DMS153 treated with DMSO at 0.1 percent for 48 hours (cell line): ENCODE data around the gene DLEC1.
"Not testable (repeated sequence)": the region's sequence is repeated elsewhere in the genome, so short reads cannot be mapped to it uniquely, and the experiment has no call there.

Source experiments
- DNase-seq: peaks from one replicate; lab custom pipeline; 2025; ENCODE audit not compliant: unreplicated experiment; lab: John Stamatoyannopoulos, UW

Gene DLEC1

GRCh38 chr3:38119821-38120692, 81.0 kb downstream of the DLEC1 start:
- DNase-seq, result no peak

GRCh38 chr3:38120693-38121450, 81.9 kb downstream of the DLEC1 start:
- no peak for DNase-seq

- no peak for DNase-seq
Observed at GRCh38 chr3:38121451-38121831, 82.4 kb downstream of the DLEC1 start.

- DNase-seq, result no peak
Observed at GRCh38 chr3:38121832-38122461, 82.9 kb downstream of the DLEC1 start.

- no peak for DNase-seq
Observed at GRCh38 chr3:38122712-38123290, 83.8 kb downstream of the DLEC1 start.

- no peak for DNase-seq
Observed at GRCh38 chr3:38124324-38125122, 85.5 kb downstream of the DLEC1 start.

- no peak for DNase-seq
Observed at GRCh38 chr3:38125305-38126120, 86.5 kb downstream of the DLEC1 start.

GRCh38 chr3:38126121-38126892, 87.3 kb downstream of the DLEC1 start:
- DNase-seq, result no peak

- DNase-seq, result no peak
Observed at GRCh38 chr3:38127611-38128302, 88.7 kb downstream of the DLEC1 start.

- DNase-seq, result no peak
Observed at GRCh38 chr3:38128303-38128655, 89.3 kb downstream of the DLEC1 start.

- DNase-seq, result no peak
Observed at GRCh38 chr3:38129058-38129457, 90.0 kb downstream of the DLEC1 start.

- no peak for DNase-seq
Observed at GRCh38 chr3:38130631-38131065, 91.6 kb downstream of the DLEC1 start.

GRCh38 chr3:38131621-38132369, 92.8 kb downstream of the DLEC1 start:
- DNase-seq, result no peak

GRCh38 chr3:38133209-38133556, 94.2 kb downstream of the DLEC1 start:
- no peak for DNase-seq

- DNase-seq, result no peak
Observed at GRCh38 chr3:38133557-38134405, 94.8 kb downstream of the DLEC1 start.

GRCh38 chr3:38134517-38135143, 95.6 kb downstream of the DLEC1 start:
- not testable (repeated sequence) for DNase-seq
